Common myeloid progenitor, CD34-positive (primary cell): ENCODE results near the gene DPYSL3.
"Not testable (repeated sequence)": the region's sequence is repeated elsewhere in the genome, so short reads cannot be mapped to it uniquely, and the experiment has no call there.

Experiments used
- CTCF ChIA-PET: fragments of 350-600 bp; sonication (Branson Sonifier 250); formaldehyde crosslinking; loops from one replicate; lab custom pipeline; 2021; ENCODE audit warnings: antibody characterized with exemption; lab: Charles Lee
- POLR2A ChIA-PET: fragments of 350-600 bp; sonication (Branson Sonifier 250); formaldehyde crosslinking; loops from one replicate; lab custom pipeline; 2021; ENCODE audit warnings: antibody characterized with exemption; lab: Charles Lee
- DNase-seq, 3 donors: peaks; one replicate each; pipeline versions ENCODE4 v3.0.0 to v3.0.0-alpha.2; 2013
- H3K27ac ChIP-seq, 2 experiments: 1 replicate in 1 of 2; 2 replicates in 1 of 2; pipeline ENCODE4 v1.7.0; 2013; ENCODE audit warnings: inconsistent platforms in 2 of 2, low read length in 2 of 2, mild to moderate bottlenecking in 2 of 2, low read depth in 1 of 2, moderate library complexity in 1 of 2; ENCODE audit not compliant: severe bottlenecking in 2 of 2, insufficient read depth in 1 of 2, poor library complexity in 1 of 2
- H3K27me3 ChIP-seq, 5 experiments: replicated peaks in 2 of 5; 1 replicate in 3 of 5; 2 replicates in 2 of 5; pipeline versions ENCODE4 v1.6.1 to v1.7.0; 2013; ENCODE audit warnings: low read length in 4 of 5, mild to moderate bottlenecking in 2 of 5, moderate library complexity in 2 of 5, inconsistent platforms in 1 of 5; ENCODE audit not compliant: insufficient read depth in 5 of 5, control insufficient read depth in 4 of 5
- H3K36me3 ChIP-seq, 4 experiments: 1 replicate in 2 of 4; 2 replicates in 2 of 4; pipeline versions ENCODE4 v1.6.1 to v1.7.0; 2013; ENCODE audit warnings: low read length in 3 of 4, control low read depth in 1 of 4, mild to moderate bottlenecking in 1 of 4; ENCODE audit not compliant: control insufficient read depth in 4 of 4, insufficient read depth in 4 of 4
- H3K4me1 ChIP-seq, 4 experiments: 1 replicate in 3 of 4; 2 replicates in 1 of 4; pipeline versions ENCODE4 v1.6.1 to v1.7.1; 2013; ENCODE audit warnings: low read length in 3 of 4, mild to moderate bottlenecking in 3 of 4, control low read depth in 1 of 4, inconsistent platforms in 1 of 4, moderate library complexity in 1 of 4; ENCODE audit not compliant: control insufficient read depth in 4 of 4, insufficient read depth in 4 of 4; ENCODE audit errors: control extremely low read depth in 1 of 4
- H3K4me3 ChIP-seq, 7 experiments: 1 replicate in 4 of 7; 2 replicates in 3 of 7; pipeline versions ENCODE4 v1.5.1 to v1.7.0; 2013; ENCODE audit warnings: mild to moderate bottlenecking in 7 of 7, low read length in 6 of 7, moderate library complexity in 6 of 7, inconsistent platforms in 2 of 7, low read depth in 2 of 7, control low read depth in 1 of 7; ENCODE audit not compliant: insufficient read depth in 4 of 7, control insufficient read depth in 1 of 7; ENCODE audit errors: extremely low read depth in 1 of 7
- H3K9me3 ChIP-seq, 5 experiments: 1 replicate in 4 of 5; 2 replicates in 1 of 5; pipeline versions ENCODE4 v1.6.1 to v1.7.1; 2013; ENCODE audit warnings: low read length in 4 of 5, mild to moderate bottlenecking in 2 of 5, inconsistent platforms in 1 of 5, low read depth in 1 of 5, moderate library complexity in 1 of 5; ENCODE audit not compliant: control insufficient read depth in 4 of 5, insufficient read depth in 2 of 5; ENCODE audit errors: control extremely low read depth in 1 of 5
- WGBS: methylation state at CpG from one replicate; pipeline ENCODE4 v1.1.5; 2013; ENCODE audit not compliant: insufficient coverage; 5-methylcytosine and 5-hydroxymethylcytosine counted together

Gene DPYSL3

DNA sequence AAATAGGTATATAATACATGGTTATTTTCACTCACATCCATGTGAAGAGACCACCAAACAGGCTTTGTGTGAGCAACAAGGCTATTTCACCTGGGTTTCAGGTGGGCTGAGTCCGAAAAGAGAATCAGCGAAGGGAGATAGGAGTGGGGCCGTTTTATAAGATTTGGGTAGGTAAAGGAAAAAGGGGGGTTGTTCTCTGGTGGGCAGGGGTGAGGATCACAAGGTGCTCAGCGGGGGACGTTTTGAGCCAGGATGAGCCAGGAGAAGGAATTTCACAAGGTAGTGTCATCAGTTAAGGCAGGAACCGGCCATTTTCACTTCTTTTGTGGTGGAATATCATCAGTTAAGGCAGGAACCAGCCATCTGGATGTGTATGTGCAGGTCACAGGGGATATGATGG is 142.5 kb downstream of the DPYSL3 start:
- H3K4me3 ChIP-seq, H3K27me3 ChIP-seq, POLR2A ChIA-PET, H3K36me3 ChIP-seq, H3K27ac ChIP-seq, H3K4me1 ChIP-seq, H3K9me3 ChIP-seq, DNase-seq: not testable (repeated sequence)
- CTCF ChIA-PET = interaction anchor here (1.1 kb wide), 1 partner anchor 142 kb away, joined by 3 read pairs; no protein-coding TSS in a partner anchor
- WGBS = 100% methylated on average over 5 of the region's 6 CpGs

DNA sequence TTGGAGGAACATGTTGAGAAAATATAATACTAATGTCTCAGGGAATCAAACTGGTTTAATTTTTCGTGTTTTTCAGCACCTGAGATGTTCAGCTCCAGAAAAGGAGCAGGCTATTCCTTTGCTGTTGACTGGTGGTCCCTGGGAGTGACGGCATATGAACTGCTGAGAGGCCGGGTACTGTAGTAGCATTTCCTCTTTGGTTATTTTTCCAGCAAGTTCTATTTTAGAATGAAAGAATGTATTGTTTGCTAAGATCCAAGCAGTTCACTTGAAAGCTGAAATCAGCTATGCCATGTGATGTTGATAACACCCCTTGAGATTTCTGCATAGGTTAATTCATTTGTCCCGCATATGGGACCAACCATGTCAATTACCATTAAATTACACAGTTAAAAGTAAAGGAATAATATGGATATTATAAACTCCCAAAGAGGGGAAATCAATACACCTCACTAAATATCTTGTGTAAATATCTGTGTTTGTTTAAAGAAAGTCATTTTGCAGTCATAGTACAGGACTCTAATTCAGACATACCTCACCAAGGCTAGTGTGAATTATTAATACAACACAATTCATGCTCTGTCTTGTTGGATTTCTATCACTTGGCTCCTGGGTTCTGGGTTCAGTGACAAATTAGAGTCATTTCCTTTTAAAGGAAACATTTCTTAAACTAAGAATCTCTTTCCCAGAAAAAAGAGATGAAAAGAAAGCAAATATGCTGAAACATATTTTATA is 148.3 kb downstream of the DPYSL3 start:
- Histone ChIP-seq H3K9me3 (no peaks in the 10 kb centered on the region), H3K27ac (no peak overlapping the region), H3K27me3 (peaks cover 0 to 7% (median 0%) of the 10 kb centered on the region in 5 experiments), H3K36me3 (no peaks in the 10 kb centered on the region), H3K4me3 (no peak overlapping the region), H3K4me1 (no peaks in the 10 kb centered on the region)
- POLR2A ChIA-PET = no interaction called here
- no peak for DNase-seq
- 100% methylated on average over 3 of the region's 4 CpGs for WGBS
- CTCF ChIA-PET = no interaction called here

DNA sequence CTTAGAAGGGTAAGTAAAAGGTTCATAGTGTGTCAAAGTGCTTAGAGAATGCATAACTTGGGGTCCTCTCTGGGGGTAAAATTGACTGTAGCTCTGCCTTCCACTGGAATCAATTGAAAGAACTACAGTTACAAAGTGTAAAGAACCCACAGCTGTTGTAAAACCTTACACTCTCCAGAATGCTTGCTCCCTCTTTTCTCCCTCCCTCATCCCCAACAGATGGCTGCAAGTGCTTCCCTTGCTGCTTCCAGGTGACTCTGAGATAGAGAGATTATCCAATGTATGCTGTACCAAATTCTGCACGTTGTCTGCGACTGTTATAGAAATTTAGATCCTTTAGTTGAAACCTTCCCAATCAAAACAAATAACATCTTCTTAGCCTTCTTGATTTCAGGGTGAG is 149.1 kb downstream of the DPYSL3 start:
- peaks cover 0 to 7% (median 0%) of the 10 kb centered on the region in 5 experiments for H3K27me3 ChIP-seq
- POLR2A ChIA-PET = no interaction called here
- H3K4me3 ChIP-seq = no peak overlapping the region
- no peaks in the 10 kb centered on the region for H3K36me3 ChIP-seq
- no peak overlapping the region for H3K27ac ChIP-seq
- 94% methylated on average over 2 of the region's 2 CpGs for WGBS
- H3K9me3 ChIP-seq = no peaks in the 10 kb centered on the region
- CTCF ChIA-PET = no interaction called here
- H3K4me1 ChIP-seq = no peaks in the 10 kb centered on the region
- no peak for DNase-seq

DNA sequence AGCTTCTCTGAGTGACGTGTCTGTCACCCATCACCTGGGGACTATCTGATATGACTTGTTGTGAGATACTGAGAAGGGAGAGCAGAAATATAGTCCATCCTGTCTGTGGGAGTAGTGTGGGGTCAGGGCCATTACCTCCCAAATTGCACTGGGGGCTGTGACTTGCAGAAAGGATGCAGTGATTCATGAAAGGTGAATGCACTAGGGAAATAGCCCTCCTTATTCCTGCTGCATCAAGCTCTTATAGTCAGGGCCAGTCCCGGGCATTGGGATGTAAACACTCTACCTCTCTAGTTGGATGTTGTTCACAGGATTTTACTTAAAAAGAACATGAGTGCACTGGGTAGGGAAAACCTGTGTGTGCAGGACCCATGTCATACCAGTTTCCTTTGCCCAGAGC is 150.3 kb downstream of the DPYSL3 start:
- H3K36me3 ChIP-seq = no peaks in the 10 kb centered on the region
- H3K9me3 ChIP-seq = no peaks in the 10 kb centered on the region
- no peak overlapping the region for H3K4me3 ChIP-seq
- WGBS = no CpG with 5 or more reads among the region's 2 CpGs
- H3K4me1 ChIP-seq = no peaks in the 10 kb centered on the region
- DNase-seq = no peak
- CTCF ChIA-PET = interaction anchor here (1.7 kb wide), 1 partner anchor 10 kb away, joined by 8 read pairs; no protein-coding TSS in a partner anchor
- POLR2A ChIA-PET = no interaction called here
- no peak overlapping the region for H3K27ac ChIP-seq
- peaks cover 0 to 7% (median 0%) of the 10 kb centered on the region in 5 experiments for H3K27me3 ChIP-seq

- DNase-seq = no peak
- Histone ChIP-seq H3K9me3 (no peaks in the 10 kb centered on the region), H3K36me3 (no peaks in the 10 kb centered on the region), H3K4me3 (no peak overlapping the region), H3K27ac (no peak overlapping the region), H3K27me3 (peaks cover 0 to 5% (median 0%) of the 10 kb centered on the region in 5 experiments), H3K4me1 (no peaks in the 10 kb centered on the region)
- CTCF ChIA-PET = interaction anchor here (1.7 kb wide), 1 partner anchor 11 kb away, joined by 8 read pairs; no protein-coding TSS in a partner anchor
- WGBS = no CpG with 5 or more reads among the region's 1 CpG
- POLR2A ChIA-PET = no interaction called here
Measured at GRCh38 chr5:147359101-147359500, 150.8 kb downstream of the DPYSL3 start.

- H3K27ac ChIP-seq = no peak overlapping the region
- ChIA-PET CTCF (no interaction called here), POLR2A (no interaction called here)
- H3K27me3 ChIP-seq = peaks cover 0 to 2% (median 0%) of the 10 kb centered on the region in 5 experiments
- no peak for DNase-seq
- no peaks in the 10 kb centered on the region for H3K9me3 ChIP-seq
- peaks cover 0 to 3% (median 0%) of the 10 kb centered on the region in 4 experiments for H3K4me1 ChIP-seq
- H3K4me3 ChIP-seq = no peak overlapping the region
- no peaks in the 10 kb centered on the region for H3K36me3 ChIP-seq
- WGBS = 100% methylated on average over 2 of the region's 2 CpGs
Measured at GRCh38 chr5:147349241-147349640, 160.6 kb downstream of the DPYSL3 start.

GRCh38 chr5:147348451-147348850 is 161.4 kb downstream of the DPYSL3 start:
- CTCF ChIA-PET = interaction anchor here (0.5 kb wide), 1 partner anchor 1069 kb away, joined by 3 read pairs; no protein-coding TSS in a partner anchor
- no peaks in the 10 kb centered on the region for H3K9me3 ChIP-seq
- DNase-seq = no peak
- H3K27ac ChIP-seq = no peak overlapping the region
- 97% methylated on average over 3 of the region's 5 CpGs for WGBS
- no peak overlapping the region for H3K4me3 ChIP-seq
- peaks cover 0 to 3% (median 0%) of the 10 kb centered on the region in 4 experiments for H3K4me1 ChIP-seq
- no peaks in the 10 kb centered on the region for H3K36me3 ChIP-seq
- peaks cover 0 to 2% (median 0%) of the 10 kb centered on the region in 5 experiments for H3K27me3 ChIP-seq
- POLR2A ChIA-PET = no interaction called here
